ENCODE results near the gene JOSD2. TPM values are rescaled to one million over a fixed set of nuclear protein-coding genes. Genes with fewer than 3 reads are reported as not detected.

Gene JOSD2
- total and polyA plus RNA-seq, 9 of the 15 experiments (the other 6 are each of a cell fraction or from before 2014, with no cell fraction given): 0.06 to 14.4 (median 3.1) TPM

DNA sequence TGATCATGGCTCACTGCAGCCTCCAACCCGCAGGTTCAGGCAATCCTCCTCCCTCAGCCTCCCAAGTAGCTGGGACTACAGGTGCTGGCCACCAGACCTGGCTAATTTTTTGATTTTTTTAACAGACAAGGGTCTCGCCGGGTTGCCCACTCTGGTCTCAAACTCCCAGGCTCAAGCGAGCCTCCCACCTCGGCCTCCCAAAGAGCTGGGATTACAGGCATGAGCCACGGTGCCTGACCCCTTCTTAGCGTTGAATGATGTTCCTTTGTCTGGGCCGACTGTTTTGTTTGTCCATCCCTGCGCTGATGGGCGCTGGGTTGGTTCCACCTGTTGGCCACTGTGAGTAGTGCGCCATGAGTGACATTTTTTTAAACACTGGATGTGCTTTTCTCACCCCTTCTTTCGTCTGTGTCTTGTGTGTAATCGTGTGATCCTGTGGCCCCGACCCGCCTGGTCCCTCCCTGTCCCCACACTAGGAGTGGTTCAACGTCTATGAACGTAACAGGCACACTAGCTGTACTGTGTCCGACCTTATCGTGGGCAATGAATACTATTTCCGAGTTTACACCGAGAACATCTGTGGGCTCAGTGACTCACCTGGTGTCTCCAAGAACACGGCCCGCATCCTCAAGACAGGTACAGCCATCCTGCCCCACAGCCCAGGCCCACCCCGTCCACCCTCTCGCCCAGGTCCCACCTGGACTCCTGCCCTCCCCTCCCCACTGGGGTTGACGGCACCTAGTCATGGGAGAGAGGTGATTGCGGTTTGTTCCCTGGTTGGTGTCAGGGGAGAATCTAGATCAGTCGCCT lies 49.7 kb downstream of the JOSD2 start (continued):
- TF ChIP-seq REST (IDR thresholded peaks at IDR 0.05; ENCODE audit: borderline replicate concordance): peak; percentile 83
- TF ChIP-seq REST (CRISPR knock-in tag; IDR thresholded peaks at IDR 0.05; ENCODE audit: low read depth): no peak
- peak; percentile 84 for TF ChIP-seq SOX6 (IDR thresholded peaks at IDR 0.05)
- TF ChIP-seq KLF10 (CRISPR knock-in tag; IDR thresholded peaks at IDR 0.05): no peak
- TF ChIP-seq PTRF (tag; IDR thresholded peaks at IDR 0.05): no peak
- 0 out of 2 replicates have a peak, but pooled peaks have one; percentile 33 for TF ChIP-seq ZNF24 (IDR thresholded peaks at IDR 0.05)
- no peak for TF ChIP-seq KLF16 (IDR thresholded peaks at IDR 0.05)
- TF ChIP-seq ZNF253 (CRISPR knock-in tag; conservative IDR thresholded peaks at IDR 0.05): no peak
- 0 out of 2 replicates have a peak, but pooled peaks have one; percentile 44 for TF ChIP-seq TRIM25 (IDR thresholded peaks at IDR 0.05; ENCODE audit: borderline replicate concordance)
- TF ChIP-seq, protein P1, sequence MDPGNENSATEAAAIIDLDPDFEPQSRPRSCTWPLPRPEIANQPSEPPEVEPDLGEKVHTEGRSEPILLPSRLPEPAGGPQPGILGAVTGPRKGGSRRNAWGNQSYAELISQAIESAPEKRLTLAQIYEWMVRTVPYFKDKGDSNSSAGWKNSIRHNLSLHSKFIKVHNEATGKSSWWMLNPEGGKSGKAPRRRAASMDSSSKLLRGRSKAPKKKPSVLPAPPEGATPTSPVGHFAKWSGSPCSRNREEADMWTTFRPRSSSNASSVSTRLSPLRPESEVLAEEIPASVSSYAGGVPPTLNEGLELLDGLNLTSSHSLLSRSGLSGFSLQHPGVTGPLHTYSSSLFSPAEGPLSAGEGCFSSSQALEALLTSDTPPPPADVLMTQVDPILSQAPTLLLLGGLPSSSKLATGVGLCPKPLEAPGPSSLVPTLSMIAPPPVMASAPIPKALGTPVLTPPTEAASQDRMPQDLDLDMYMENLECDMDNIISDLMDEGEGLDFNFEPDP (CRISPR knock-in tag; IDR thresholded peaks at IDR 0.05): no peak
- TF ChIP-seq SUPT5H (IDR thresholded peaks at IDR 0.05): no peak
